Naive thymus-derived CD4-positive, alpha-beta T cell (primary cell): Measurements from ENCODE around the gene CHD9NB. TPM values are rescaled to one million over a fixed set of nuclear protein-coding genes. Genes with fewer than 3 reads are reported as not detected.

Source experiments
- ATAC-seq: fragments of 150-1000 bp; cut with Tn5 transposase; 2 replicates; pipeline ENCODE4 v1.10.0; 2021; ENCODE audit warnings: mild to moderate bottlenecking, moderate library complexity
- CTCF ChIA-PET: fragments of 350-600 bp; sonication (Branson Sonifier 250); formaldehyde crosslinking; loops from one replicate; lab custom pipeline; 2021; ENCODE audit warnings: antibody characterized with exemption; lab: Charles Lee
- POLR2A ChIA-PET: fragments of 350-600 bp; sonication (Branson Sonifier 250); formaldehyde crosslinking; loops from one replicate; lab custom pipeline; 2021; ENCODE audit warnings: antibody characterized with exemption, inconsistent platforms; lab: Charles Lee
- DNase-seq, 9 donors: peaks; one replicate each; pipeline versions ENCODE4 v3.0.0 to v3.0.0-alpha.2; 2020 to 2022; ENCODE audit warnings: mixed read lengths in 1 of 9
- H3K27ac ChIP-seq: one replicate; pipeline ENCODE4 v1.7.0; 2013; ENCODE audit warnings: mild to moderate bottlenecking, low read depth, low read length, moderate library complexity
- H3K27me3 ChIP-seq, 2 donors: one replicate each; pipeline ENCODE4 v1.7.0; 2013; ENCODE audit warnings: low read length in 2 of 2, mild to moderate bottlenecking in 2 of 2, moderate library complexity in 2 of 2; ENCODE audit not compliant: control insufficient read depth in 2 of 2, insufficient read depth in 2 of 2
- H3K36me3 ChIP-seq, 3 experiments: 1 replicate in 2 of 3; 2 replicates in 1 of 3; pipeline ENCODE4 v1.7.0; 2013; ENCODE audit warnings: low read length in 3 of 3, mild to moderate bottlenecking in 3 of 3, moderate library complexity in 1 of 3; ENCODE audit not compliant: insufficient read depth in 3 of 3, control insufficient read depth in 2 of 3
- H3K4me1 ChIP-seq, 2 donors: one replicate each; pipeline ENCODE4 v1.7.0; 2013; ENCODE audit warnings: low read length in 2 of 2, mild to moderate bottlenecking in 2 of 2, moderate library complexity in 1 of 2; ENCODE audit not compliant: control insufficient read depth in 2 of 2, insufficient read depth in 2 of 2
- H3K4me3 ChIP-seq: 2 replicates; pipeline ENCODE4 v1.7.0; 2013; ENCODE audit warnings: mild to moderate bottlenecking, low read length
- H3K9me3 ChIP-seq, 3 experiments: 1 replicate in 2 of 3; 2 replicates in 1 of 3; pipeline ENCODE4 v1.7.0; 2013; ENCODE audit warnings: low read length in 3 of 3; ENCODE audit not compliant: control insufficient read depth in 2 of 3
- H3K27ac Mint-ChIP-seq, 9 donors: one replicate each; pipeline ENCODE4 v1.8.0; 2020 to 2022; ENCODE audit warnings: mixed read lengths in 9 of 9, mild to moderate bottlenecking in 8 of 9, moderate library complexity in 5 of 9, inconsistent platforms in 2 of 9
- H3K27me3 Mint-ChIP-seq, 5 donors: one replicate each; pipeline ENCODE4 v1.8.0; 2021 to 2022; ENCODE audit warnings: mixed read lengths in 5 of 5, mild to moderate bottlenecking in 1 of 5
- H3K36me3 Mint-ChIP-seq, 5 donors: one replicate each; pipeline ENCODE4 v1.8.0; 2020 to 2022; ENCODE audit warnings: mixed read lengths in 5 of 5, mild to moderate bottlenecking in 3 of 5, inconsistent platforms in 1 of 5
- H3K4me1 Mint-ChIP-seq, 7 donors: one replicate each; pipeline ENCODE4 v1.8.0; 2020 to 2022; ENCODE audit warnings: mixed read lengths in 7 of 7, mild to moderate bottlenecking in 3 of 7, inconsistent platforms in 1 of 7
- H3K4me3 Mint-ChIP-seq, 10 donors: one replicate each; pipeline ENCODE4 v1.8.0; 2020 to 2022; ENCODE audit warnings: mild to moderate bottlenecking in 10 of 10, mixed read lengths in 10 of 10, moderate library complexity in 6 of 10, inconsistent platforms in 2 of 10
- H3K9me3 Mint-ChIP-seq, 11 donors: one replicate each; pipeline ENCODE4 v1.8.0; 2020 to 2022; ENCODE audit warnings: mixed read lengths in 11 of 11, mild to moderate bottlenecking in 4 of 11, inconsistent platforms in 1 of 11, moderate library complexity in 1 of 11
- intact Hi-C, 2 donors: fragments of 100-400 bp; cut with micrococcal nuclease; formaldehyde crosslinking; loops; one replicate each; pipeline ENCODE4 v1.15.1; 2023
- polyA plus RNA-seq, 2 donors: library from polyadenylated mRNA; unstranded; fragments of 300-500 nt; fragmentation: Illumina TruSeq; gene quantifications; one replicate each; pipeline ENCODE4 v1.2.3, GENCODE V29; 2021
- total RNA-seq, 6 experiments: library from RNA in 5 of 6; stranded (reverse) in 5 of 6; gene quantifications; 1 replicate in 5 of 6; 2 replicates in 1 of 6; pipeline ENCODE4 v1.2.3 and lab custom pipeline; 2021 to 2026

Gene CHD9NB
- total and polyA plus RNA-seq, 7 experiments from 2014 or later: 0.22 TPM; not detected in 6

GRCh38 chr16:53084141-53084541 is 31.4 kb upstream of the CHD9NB start:
- no peaks in the 10 kb centered on the region for H3K36me3 ChIP-seq
- peaks cover 0 to 8% (median 0%) of the 10 kb centered on the region in 7 donors for H3K4me1 Mint-ChIP-seq
- H3K9me3 Mint-ChIP-seq: no peaks in the 10 kb centered on the region
- ChIA-PET CTCF (no interaction called here), POLR2A (no interaction called here)
- H3K27me3 Mint-ChIP-seq: peaks cover 0 to 13% (median 0%) of the 10 kb centered on the region in 5 donors
- no peaks in the 10 kb centered on the region for H3K9me3 ChIP-seq
- no peaks in the 10 kb centered on the region for H3K4me1 ChIP-seq
- no peak overlapping the region for H3K4me3 ChIP-seq
- no peak overlapping the region for H3K27ac ChIP-seq
- no peak for ATAC-seq
- no peak overlapping the region for H3K4me3 Mint-ChIP-seq
- intact Hi-C loops: no loop called here
- H3K27me3 ChIP-seq: no peaks in the 10 kb centered on the region
- peaks cover 0 to 3% (median 0%) of the 10 kb centered on the region in 5 donors for H3K36me3 Mint-ChIP-seq
- no peak overlapping the region for H3K27ac Mint-ChIP-seq
- no peak for DNase-seq

GRCh38 chr16:53083119-53083518 is 30.4 kb upstream of the CHD9NB start:
- Mint-ChIP-seq H3K27ac (no peak overlapping the region), H3K27me3 (peaks cover 0 to 13% (median 0%) of the 10 kb centered on the region in 5 donors), H3K4me1 (peaks cover 0 to 8% (median 0%) of the 10 kb centered on the region in 7 donors), H3K9me3 (peaks cover 0 to 3% (median 0%) of the 10 kb centered on the region in 11 donors), H3K4me3 (no peak overlapping the region), H3K36me3 (peaks cover 0 to 6% (median 2%) of the 10 kb centered on the region in 5 donors)
- ChIA-PET POLR2A (no interaction called here), CTCF (no interaction called here)
- Histone ChIP-seq H3K36me3 (no peaks in the 10 kb centered on the region), H3K27me3 (no peaks in the 10 kb centered on the region), H3K4me3 (no peak overlapping the region), H3K4me1 (no peaks in the 10 kb centered on the region), H3K27ac (no peak overlapping the region), H3K9me3 (no peaks in the 10 kb centered on the region)
- intact Hi-C loops: no loop called here
- ATAC-seq (no peak), DNase-seq (no peak)

GRCh38 chr16:53082509-53082908 is 29.8 kb upstream of the CHD9NB start:
- ChIA-PET POLR2A (no interaction called here), CTCF (no interaction called here)
- peaks cover 0 to 8% (median 0%) of the 10 kb centered on the region in 7 donors for H3K4me1 Mint-ChIP-seq
- peaks cover 0 to 8% (median 3%) of the 10 kb centered on the region in 5 donors for H3K36me3 Mint-ChIP-seq
- Histone ChIP-seq H3K36me3 (no peaks in the 10 kb centered on the region), H3K4me1 (no peaks in the 10 kb centered on the region), H3K27me3 (no peaks in the 10 kb centered on the region), H3K27ac (no peak overlapping the region), H3K4me3 (no peak overlapping the region), H3K9me3 (no peaks in the 10 kb centered on the region)
- DNase-seq (no peak), ATAC-seq (no peak)
- peaks cover 0 to 13% (median 0%) of the 10 kb centered on the region in 5 donors for H3K27me3 Mint-ChIP-seq
- no peak overlapping the region for H3K4me3 Mint-ChIP-seq
- intact Hi-C loops: no loop called here
- H3K9me3 Mint-ChIP-seq: peaks cover 0 to 3% (median 0%) of the 10 kb centered on the region in 11 donors
- H3K27ac Mint-ChIP-seq: no peak overlapping the region

- Mint-ChIP-seq H3K27ac (no peak overlapping the region), H3K36me3 (peaks cover 0 to 8% (median 3%) of the 10 kb centered on the region in 5 donors), H3K4me1 (peaks cover 0 to 8% (median 0%) of the 10 kb centered on the region in 7 donors), H3K27me3 (peaks cover 0 to 13% (median 0%) of the 10 kb centered on the region in 5 donors), H3K9me3 (peaks cover 0 to 3% (median 0%) of the 10 kb centered on the region in 11 donors), H3K4me3 (no peak overlapping the region)
- Histone ChIP-seq H3K36me3 (no peaks in the 10 kb centered on the region), H3K9me3 (no peaks in the 10 kb centered on the region), H3K4me3 (no peak overlapping the region), H3K27me3 (no peaks in the 10 kb centered on the region), H3K4me1 (no peaks in the 10 kb centered on the region), H3K27ac (no peak overlapping the region)
- no peak for ATAC-seq
- no peak for DNase-seq
- intact Hi-C loops: no loop called here
- ChIA-PET POLR2A (no interaction called here), CTCF (no interaction called here)
Measured at GRCh38 chr16:53081686-53082407, 29.1 kb upstream of the CHD9NB start.

GRCh38 chr16:53081032-53081424 is 28.3 kb upstream of the CHD9NB start:
- ATAC-seq: no peak
- CTCF ChIA-PET: no interaction called here

GRCh38 chr16:53080345-53081031 is 27.8 kb upstream of the CHD9NB start:
- DNase-seq (no peak), ATAC-seq (no peak)
- Mint-ChIP-seq H3K36me3 (peaks cover 0 to 12% (median 8%) of the 10 kb centered on the region in 5 donors), H3K4me3 (no peak overlapping the region), H3K27ac (no peak overlapping the region), H3K9me3 (peaks cover 0 to 6% (median 0%) of the 10 kb centered on the region in 11 donors), H3K4me1 (peaks cover 0 to 8% (median 0%) of the 10 kb centered on the region in 7 donors), H3K27me3 (peaks cover 0 to 13% (median 0%) of the 10 kb centered on the region in 5 donors)
- no peaks in the 10 kb centered on the region for H3K4me1 ChIP-seq
- H3K27me3 ChIP-seq: no peaks in the 10 kb centered on the region
- CTCF ChIA-PET: no interaction called here
- no peak overlapping the region for H3K4me3 ChIP-seq
- no peak overlapping the region for H3K27ac ChIP-seq
- intact Hi-C loops: no loop called here
- POLR2A ChIA-PET: no interaction called here
- H3K9me3 ChIP-seq: no peaks in the 10 kb centered on the region
- no peaks in the 10 kb centered on the region for H3K36me3 ChIP-seq

More at GRCh38 chr16:53081032-53081424, 28.3 kb upstream of the CHD9NB start:
- intact Hi-C loops: no loop called here
- Histone ChIP-seq H3K27me3 (no peaks in the 10 kb centered on the region), H3K4me1 (no peaks in the 10 kb centered on the region), H3K4me3 (no peak overlapping the region), H3K36me3 (no peaks in the 10 kb centered on the region), H3K9me3 (no peaks in the 10 kb centered on the region), H3K27ac (no peak overlapping the region)
- no peak overlapping the region for H3K4me3 Mint-ChIP-seq
- H3K9me3 Mint-ChIP-seq: peaks cover 0 to 3% (median 0%) of the 10 kb centered on the region in 11 donors
- POLR2A ChIA-PET: no interaction called here
- peaks cover 0 to 8% (median 3%) of the 10 kb centered on the region in 5 donors for H3K36me3 Mint-ChIP-seq
- DNase-seq: no peak
- H3K4me1 Mint-ChIP-seq: peaks cover 0 to 8% (median 0%) of the 10 kb centered on the region in 7 donors
- H3K27me3 Mint-ChIP-seq: peaks cover 0 to 13% (median 0%) of the 10 kb centered on the region in 5 donors
- H3K27ac Mint-ChIP-seq: no peak overlapping the region
